Esophagus mucosa (tissue), 1 donor: Measurements from ENCODE around the gene MSH3. TPM values are rescaled to one million over a fixed set of nuclear protein-coding genes. Genes with fewer than 3 reads are reported as not detected.

Source experiments
- ATAC-seq: fragments of 200-7000 bp; cut with Tn5 transposase; one replicate; pipeline ENCODE4 v1.9.1; 2020
- total RNA-seq: library from RNA; stranded (reverse); gene quantifications from one replicate; pipeline ENCODE4 v1.2.4, GENCODE V29; 2023
- donor health status: DM: yes; HTN: yes; CAD: no.

MSH3 gene
- total RNA-seq, 1 donor from 2014 or later: 11.4 TPM

DNA sequence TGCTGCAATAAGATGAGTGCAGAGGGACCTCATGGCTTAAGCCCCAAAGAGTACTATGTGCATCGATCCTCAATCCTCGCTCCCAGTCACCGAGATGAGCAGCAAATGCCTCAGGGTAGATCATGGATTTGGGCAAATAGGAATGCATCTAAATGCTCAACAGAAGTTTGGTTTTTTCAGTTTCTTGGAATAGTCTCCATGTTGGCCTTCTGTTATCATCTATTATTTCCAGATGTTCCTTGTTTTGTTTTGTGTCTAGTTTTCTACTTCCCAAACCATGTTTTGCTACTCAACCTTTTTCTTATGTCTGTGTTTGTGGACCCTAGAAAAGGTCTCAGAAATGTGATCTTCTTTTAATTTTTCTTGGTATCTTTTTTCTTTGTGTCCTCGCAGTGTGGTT lies 262.2 kb downstream of the MSH3 start:
- no peak for ATAC-seq

DNA sequence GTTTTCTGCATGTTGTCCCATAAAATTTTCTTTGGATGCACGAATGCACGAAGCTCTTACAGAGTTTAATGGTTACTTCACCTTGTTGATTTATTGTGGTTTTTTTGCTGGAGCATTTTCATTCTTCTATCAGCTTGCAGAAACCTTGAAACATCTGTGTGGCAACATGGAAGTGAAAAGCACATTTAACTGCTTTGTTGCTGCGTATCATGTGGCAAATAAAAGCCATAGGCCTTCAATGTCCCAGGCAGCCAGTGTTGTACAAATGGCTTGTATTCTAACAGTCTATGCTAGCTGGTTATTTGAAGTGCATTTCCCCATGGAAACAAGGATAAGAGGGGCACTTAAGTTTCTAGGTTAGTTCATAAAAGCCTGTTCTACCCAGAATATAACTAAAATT lies 263.2 kb downstream of the MSH3 start:
- no peak for ATAC-seq

DNA sequence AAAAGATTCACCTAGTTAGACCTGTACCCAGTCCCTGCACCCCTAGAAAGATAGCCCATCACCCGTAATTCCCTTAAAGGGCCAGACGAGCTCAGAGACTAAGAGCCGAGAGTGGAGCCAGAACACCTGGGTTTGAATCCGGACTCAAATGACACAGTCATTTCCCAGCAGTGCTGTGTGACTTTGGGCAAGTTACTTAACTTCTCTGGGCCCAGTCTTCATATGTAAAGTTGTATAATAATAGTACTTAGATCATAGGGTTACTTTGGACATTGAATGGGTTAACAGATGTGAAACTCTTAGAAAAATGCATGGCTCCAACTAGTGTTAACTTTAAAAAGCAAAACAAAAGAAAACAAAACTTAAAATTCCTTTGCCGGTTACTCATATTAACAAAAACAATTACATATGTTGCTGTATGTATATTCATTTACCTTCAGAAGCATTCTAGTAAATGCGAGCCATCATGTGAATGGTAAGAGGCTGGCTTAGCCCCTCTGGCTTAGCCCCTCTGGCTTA lies 265.3 kb downstream of the MSH3 start:
- ATAC-seq: no peak

DNA sequence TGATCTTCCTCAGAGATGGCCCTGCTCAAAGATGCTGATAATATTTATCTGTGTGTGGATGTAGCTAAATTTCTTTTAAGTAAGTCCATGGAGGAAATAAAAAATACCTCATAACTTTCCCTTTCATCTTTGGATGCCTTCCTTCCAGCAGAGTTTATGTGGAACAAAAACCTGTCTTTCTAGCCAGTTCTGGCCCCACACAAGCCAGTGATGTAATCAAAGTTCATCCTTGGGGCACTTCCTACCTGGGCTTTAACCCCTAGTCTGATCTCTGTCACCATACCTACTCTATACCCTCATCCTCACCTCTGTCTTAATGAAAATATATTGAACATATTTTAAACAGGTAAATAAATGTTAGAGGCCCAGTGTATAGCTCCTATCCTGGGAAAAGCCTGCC lies 265.9 kb downstream of the MSH3 start:
- ATAC-seq: peak; percentile 59

DNA sequence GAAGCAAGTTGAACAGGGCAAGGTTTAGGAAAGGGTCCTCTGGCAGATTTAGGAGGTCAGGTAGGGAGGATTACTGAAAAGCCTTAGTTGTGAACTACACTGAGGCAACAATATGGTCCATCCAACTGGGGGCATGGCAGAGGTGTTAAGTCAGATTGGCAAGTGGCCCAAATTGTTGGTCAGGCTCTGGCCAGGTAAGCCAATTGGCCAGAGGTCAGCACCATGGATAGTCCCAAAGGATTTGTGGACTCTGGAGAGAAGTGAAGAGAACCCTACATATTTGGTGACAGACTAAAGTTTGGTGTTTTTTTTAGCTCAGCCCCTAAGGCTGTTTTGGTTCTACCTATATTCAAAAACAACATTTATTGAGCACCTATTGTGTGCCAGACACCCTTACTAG lies 266.6 kb downstream of the MSH3 start:
- ATAC-seq: no peak

DNA sequence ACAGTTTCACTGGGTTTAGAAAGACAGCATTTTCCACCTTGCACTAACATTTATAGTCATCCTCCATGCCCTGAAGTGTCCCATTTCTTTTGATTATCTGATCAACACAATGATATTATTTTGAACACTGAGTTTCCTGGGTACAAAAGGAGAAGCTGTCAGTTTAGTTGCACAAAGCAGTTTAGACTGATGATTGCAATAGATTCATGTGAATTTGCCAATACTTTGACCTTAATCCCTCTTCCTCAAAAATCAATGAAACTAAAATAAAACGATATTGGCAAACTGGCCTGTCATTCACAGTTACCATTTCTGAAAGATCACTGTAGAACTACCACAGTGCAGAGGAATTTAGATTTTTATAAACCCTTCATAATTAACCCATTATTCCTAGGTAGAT lies 271.5 kb downstream of the MSH3 start:
- ATAC-seq: no peak

Other genes starting within 250 kb of the MSH3 start
- 21.4 TPM for gene ZFYVE16, start 246.6 kb upstream of the MSH3 start, total RNA-seq
- gene FAM151B, start 166.6 kb upstream of the MSH3 start, total RNA-seq: 1.3 TPM
- gene ANKRD34B, start 84.4 kb upstream of the MSH3 start, total RNA-seq: not detected
- gene DHFR, start 331 bp downstream of the MSH3 start, total RNA-seq: 15.2 TPM